CD4-positive, alpha-beta T cell treated with Interleukin-6 for 4 hours (primary cell): ENCODE results near the gene AS3MT.
A peak's percentile ranks its signal among the peaks of the same experiment; 100 is the strongest.

Source experiments
- DNase-seq: peaks from one replicate; pipeline ENCODE4 v3.0.0-alpha.2; 2020; ENCODE audit warnings: mixed read lengths

The AS3MT gene

GRCh38 chr10:102856758-102857424, 12.4 kb upstream of the AS3MT start:
- DNase-seq: no peak

GRCh38 chr10:102859911-102860310, 9.4 kb upstream of the AS3MT start:
- no peak for DNase-seq

GRCh38 chr10:102863660-102864059, 5.6 kb upstream of the AS3MT start:
- no peak for DNase-seq

- no peak for DNase-seq
Measured at GRCh38 chr10:102865620-102866019, 3.6 kb upstream of the AS3MT start.

- no peak for DNase-seq
Measured at GRCh38 chr10:102868911-102869257, 386 bp upstream of the AS3MT start.

- no peak for DNase-seq
Measured at GRCh38 chr10:102870221-102870620, 951 bp downstream of the AS3MT start.

GRCh38 chr10:102872163-102872562, 2.9 kb downstream of the AS3MT start:
- no peak for DNase-seq

GRCh38 chr10:102876747-102877153, 7.5 kb downstream of the AS3MT start:
- no peak for DNase-seq

GRCh38 chr10:102878629-102879028, 9.4 kb downstream of the AS3MT start:
- DNase-seq: no peak

- DNase-seq: no peak
Measured at GRCh38 chr10:102880256-102880655, 11.0 kb downstream of the AS3MT start.

GRCh38 chr10:102888048-102888447, 18.8 kb downstream of the AS3MT start:
- DNase-seq: no peak

GRCh38 chr10:102894466-102895213, 25.4 kb downstream of the AS3MT start:
- DNase-seq: no peak

- DNase-seq: no peak
Measured at GRCh38 chr10:102900006-102900405, 30.7 kb downstream of the AS3MT start.

- DNase-seq: no peak
Measured at GRCh38 chr10:102904346-102904745, 35.1 kb downstream of the AS3MT start.

GRCh38 chr10:102906507-102906906, 37.2 kb downstream of the AS3MT start:
- DNase-seq: no peak

GRCh38 chr10:102914781-102915180, 45.5 kb downstream of the AS3MT start:
- DNase-seq: no peak

GRCh38 chr10:102916173-102916572, 46.9 kb downstream of the AS3MT start:
- DNase-seq: no peak

GRCh38 chr10:102917314-102917961, 48.2 kb downstream of the AS3MT start:
- peak; percentile 84 for DNase-seq

GRCh38 chr10:102917962-102918816, 48.9 kb downstream of the AS3MT start, which contains the start of gene CNNM2:
Gene CNNM2, plus strand, starts transcription at chr10:102918294. Its CDS starts 187 bp downstream, at chr10:102918481.
- peak; percentile 100 for DNase-seq

- peak; percentile 42 for DNase-seq
Measured at GRCh38 chr10:102918817-102919245, 49.6 kb downstream of the AS3MT start.

GRCh38 chr10:102919246-102919959, 50.1 kb downstream of the AS3MT start:
- peak; percentile 10 for DNase-seq
